HG03045 (cell line): Measurements from ENCODE around the gene ADCK1.
"Not testable (repeated sequence)": the region's sequence is repeated elsewhere in the genome, so short reads cannot be mapped to it uniquely, and the experiment has no call there.

Source experiments
- ATAC-seq: cut with Tn5 transposase; IDR thresholded peaks from one replicate; pipeline ENCODE4 v1.9.1; 2021; ENCODE audit warnings: mild to moderate bottlenecking, moderate library complexity; ENCODE audit not compliant: unreplicated experiment

Gene ADCK1

GRCh38 chr14:77892381-77892871 lies 92.5 kb downstream of the ADCK1 start:
- no peak for ATAC-seq

- ATAC-seq = no peak
These were observed 93.1 kb downstream of the ADCK1 start for GRCh38 chr14:77892890-77893484.

GRCh38 chr14:77897374-77897773 lies 97.5 kb downstream of the ADCK1 start:
- no peak for ATAC-seq

GRCh38 chr14:77902811-77903210 lies 102.9 kb downstream of the ADCK1 start:
- no peak for ATAC-seq

- no peak for ATAC-seq
These were observed 103.3 kb downstream of the ADCK1 start for GRCh38 chr14:77903221-77903620.

- ATAC-seq = no peak
These were observed 104.2 kb downstream of the ADCK1 start for GRCh38 chr14:77903937-77904617.

GRCh38 chr14:77906446-77906845 lies 106.5 kb downstream of the ADCK1 start:
- no peak for ATAC-seq

GRCh38 chr14:77908847-77909246 lies 108.9 kb downstream of the ADCK1 start:
- no peak for ATAC-seq

- no peak for ATAC-seq
These were observed 110.0 kb downstream of the ADCK1 start for GRCh38 chr14:77909911-77910310.

- ATAC-seq = no peak
These were observed 110.6 kb downstream of the ADCK1 start for GRCh38 chr14:77910506-77910905.

GRCh38 chr14:77911356-77911755 lies 111.4 kb downstream of the ADCK1 start:
- ATAC-seq = no peak

GRCh38 chr14:77912754-77913556 lies 113.0 kb downstream of the ADCK1 start:
- ATAC-seq = no peak

- ATAC-seq = no peak
These were observed 114.3 kb downstream of the ADCK1 start for GRCh38 chr14:77914073-77914721.

- not testable (repeated sequence) for ATAC-seq
These were observed 115.5 kb downstream of the ADCK1 start for GRCh38 chr14:77915390-77915789.

GRCh38 chr14:77917491-77918201 lies 117.7 kb downstream of the ADCK1 start:
- ATAC-seq = no peak

GRCh38 chr14:77918448-77918847 lies 118.5 kb downstream of the ADCK1 start:
- ATAC-seq = no peak

GRCh38 chr14:77920312-77920711 lies 120.4 kb downstream of the ADCK1 start:
- no peak for ATAC-seq

GRCh38 chr14:77921818-77922217 lies 121.9 kb downstream of the ADCK1 start:
- ATAC-seq = no peak

- ATAC-seq = no peak
These were observed 123.4 kb downstream of the ADCK1 start for GRCh38 chr14:77923131-77923936.
